GM12873 (cell line): Measurements from ENCODE around the gene TELO2.

ENCODE experiments used
- TF ChIP-seq, protein P1 (sequence below): IDR thresholded peaks from 2 replicates; pipeline ENCODE4 v1.5.1; 2012; ENCODE audit warnings: low read depth, mild to moderate bottlenecking, moderate library complexity, low read length, control low read depth; ENCODE audit not compliant: insufficient read depth; ENCODE audit errors: missing control alignments

TELO2 gene

DNA sequence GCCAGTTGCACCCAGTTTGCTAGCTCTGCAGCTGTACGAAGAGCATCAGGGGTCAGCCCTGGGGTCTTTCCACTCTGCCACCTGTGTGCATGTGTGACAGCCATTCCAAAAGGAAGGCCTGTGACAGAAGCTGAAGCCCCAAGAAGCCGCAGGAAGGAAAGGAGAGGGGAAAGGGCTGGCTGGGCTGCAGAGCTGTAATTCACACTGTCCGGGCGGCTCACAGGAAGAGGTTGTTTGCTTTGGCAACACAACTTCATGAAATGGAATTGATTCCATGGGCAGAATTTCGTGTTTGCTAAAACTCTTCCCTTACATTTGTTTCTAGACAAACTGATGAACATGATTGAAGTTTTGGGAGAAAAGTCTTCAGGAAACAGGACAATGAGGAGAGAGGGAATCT, 55.1 kb downstream of the TELO2 start:
- TF ChIP-seq, protein P1, sequence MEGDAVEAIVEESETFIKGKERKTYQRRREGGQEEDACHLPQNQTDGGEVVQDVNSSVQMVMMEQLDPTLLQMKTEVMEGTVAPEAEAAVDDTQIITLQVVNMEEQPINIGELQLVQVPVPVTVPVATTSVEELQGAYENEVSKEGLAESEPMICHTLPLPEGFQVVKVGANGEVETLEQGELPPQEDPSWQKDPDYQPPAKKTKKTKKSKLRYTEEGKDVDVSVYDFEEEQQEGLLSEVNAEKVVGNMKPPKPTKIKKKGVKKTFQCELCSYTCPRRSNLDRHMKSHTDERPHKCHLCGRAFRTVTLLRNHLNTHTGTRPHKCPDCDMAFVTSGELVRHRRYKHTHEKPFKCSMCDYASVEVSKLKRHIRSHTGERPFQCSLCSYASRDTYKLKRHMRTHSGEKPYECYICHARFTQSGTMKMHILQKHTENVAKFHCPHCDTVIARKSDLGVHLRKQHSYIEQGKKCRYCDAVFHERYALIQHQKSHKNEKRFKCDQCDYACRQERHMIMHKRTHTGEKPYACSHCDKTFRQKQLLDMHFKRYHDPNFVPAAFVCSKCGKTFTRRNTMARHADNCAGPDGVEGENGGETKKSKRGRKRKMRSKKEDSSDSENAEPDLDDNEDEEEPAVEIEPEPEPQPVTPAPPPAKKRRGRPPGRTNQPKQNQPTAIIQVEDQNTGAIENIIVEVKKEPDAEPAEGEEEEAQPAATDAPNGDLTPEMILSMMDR, result no peak

DNA sequence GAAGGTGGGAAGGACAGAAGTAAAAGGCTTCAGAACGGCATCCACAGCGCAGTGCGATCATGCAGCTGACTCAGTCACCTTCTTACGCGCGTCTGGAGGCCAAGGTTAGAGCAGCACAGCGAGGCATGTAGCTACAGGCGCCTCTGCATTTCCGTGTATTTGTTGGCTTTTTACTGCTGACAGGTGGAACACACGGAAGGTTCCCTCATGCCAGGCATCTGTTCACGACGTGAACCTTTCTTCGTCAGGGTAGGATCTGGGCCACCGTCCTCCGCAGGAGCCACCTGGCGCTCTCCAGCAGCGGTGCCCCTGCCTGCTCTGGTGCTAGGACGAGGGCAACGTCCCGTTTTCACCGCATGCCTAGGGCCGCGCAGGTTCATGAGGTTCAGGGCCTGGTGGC, 55.6 kb downstream of the TELO2 start:
- TF ChIP-seq, protein P1, result no peak

DNA sequence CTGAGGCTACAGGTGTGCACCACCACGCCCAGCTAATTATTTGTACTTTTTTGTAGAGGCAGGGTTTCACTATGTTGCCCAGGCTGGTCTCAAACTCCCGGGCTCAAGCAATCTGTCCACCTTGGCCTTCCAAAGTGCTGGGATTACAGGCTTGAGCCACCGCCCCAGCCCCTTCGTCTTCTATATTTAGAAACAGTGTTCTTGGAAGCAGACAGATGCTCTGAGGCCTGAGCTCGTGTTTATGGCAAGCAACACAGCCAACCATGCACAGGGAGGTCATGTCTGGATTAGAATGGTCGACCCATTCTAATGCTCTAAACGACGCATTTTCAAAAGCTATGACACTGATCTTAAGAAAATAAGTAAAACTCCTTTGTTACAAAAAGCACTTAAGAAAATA, 56.9 kb downstream of the TELO2 start:
- TF ChIP-seq, protein P1, result no peak

DNA sequence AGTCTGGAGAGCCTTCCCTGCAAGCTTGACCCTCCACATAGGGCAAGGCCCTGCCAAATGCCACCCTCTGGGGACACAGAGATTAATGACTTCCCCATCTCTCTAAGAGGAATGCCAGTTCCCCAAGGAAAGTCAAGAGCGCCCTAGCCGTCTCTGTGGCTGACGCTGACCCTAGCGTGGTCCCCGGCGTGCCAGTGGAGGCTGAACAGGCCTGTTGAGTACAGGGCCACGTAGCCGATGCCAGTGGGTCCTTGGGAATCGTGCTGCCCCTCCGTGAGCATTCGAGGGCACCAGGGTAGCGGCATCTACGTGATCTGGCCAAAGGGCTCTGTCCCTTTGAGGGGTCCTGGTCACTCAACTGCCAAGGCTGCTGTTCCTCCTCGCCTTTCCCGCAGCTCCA, 57.5 kb downstream of the TELO2 start:
- TF ChIP-seq, protein P1, result no peak

DNA sequence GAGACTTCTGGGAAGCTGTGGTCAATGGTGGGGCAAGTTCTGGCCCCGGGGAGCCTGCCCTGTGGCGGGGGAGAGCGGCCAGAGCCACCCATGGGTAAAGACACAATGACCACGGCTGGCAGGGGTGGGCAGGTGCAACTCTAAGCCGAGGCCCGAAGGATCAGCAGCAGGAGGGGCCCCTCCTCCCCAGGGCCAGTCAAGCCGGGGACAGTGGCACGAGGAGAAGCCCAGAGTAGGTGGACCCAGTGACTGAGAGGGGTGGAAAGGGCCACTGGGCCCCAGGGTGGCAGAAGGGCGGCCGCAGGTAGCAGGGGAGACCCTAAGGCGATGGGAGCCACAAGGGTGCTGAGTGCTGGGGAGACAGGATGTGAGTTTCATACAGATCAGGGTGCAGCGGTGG, 58.0 kb downstream of the TELO2 start:
- TF ChIP-seq, protein P1, result no peak

DNA sequence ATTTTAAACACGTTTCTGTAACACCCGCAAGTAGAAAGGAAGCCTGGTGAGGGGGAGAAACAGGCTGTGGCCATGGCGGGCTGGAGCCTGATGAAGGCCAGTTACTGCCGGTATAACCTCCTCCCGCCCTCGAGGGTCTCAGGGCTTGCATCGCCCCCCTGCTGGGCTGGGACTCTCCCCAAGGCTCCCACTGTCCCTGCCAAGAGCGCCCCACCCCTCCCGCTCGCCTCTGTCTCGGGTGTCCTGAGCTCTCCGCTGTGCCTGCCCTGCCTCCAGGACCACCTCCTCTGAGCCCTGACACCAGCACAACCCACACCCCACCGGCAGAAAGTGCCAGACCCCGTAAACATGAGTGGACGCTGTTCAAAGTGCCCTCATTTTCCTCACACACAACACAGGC, 59.0 kb downstream of the TELO2 start:
- TF ChIP-seq, protein P1, result no peak

GRCh38 chr16:1553946-1554825, 61.0 kb downstream of the TELO2 start:
- TF ChIP-seq, protein P1, result no peak
